Mucosa of rectum (tissue), 2 donors: ENCODE measurements around the gene PPP2R2D.

Experiments used
- H3K27ac ChIP-seq, 2 donors: one replicate each; pipeline ENCODE4 v1.7.0; 2013; ENCODE audit warnings: inconsistent platforms in 2 of 2, low read depth in 2 of 2, low read length in 2 of 2
- H3K27me3 ChIP-seq, 2 donors: one replicate each; pipeline ENCODE4 v1.7.0; 2013; ENCODE audit warnings: low read length in 2 of 2; ENCODE audit not compliant: control insufficient read depth in 2 of 2, insufficient read depth in 2 of 2
- H3K36me3 ChIP-seq, 2 donors: one replicate each; pipeline ENCODE4 v1.7.0; 2013; ENCODE audit warnings: low read length in 2 of 2; ENCODE audit not compliant: control insufficient read depth in 2 of 2, insufficient read depth in 2 of 2
- H3K4me1 ChIP-seq, 2 donors: one replicate each; pipeline ENCODE4 v1.7.0; 2013; ENCODE audit warnings: low read length in 2 of 2, mild to moderate bottlenecking in 1 of 2; ENCODE audit not compliant: control insufficient read depth in 2 of 2, insufficient read depth in 2 of 2
- H3K4me3 ChIP-seq, 2 donors: one replicate each; pipeline ENCODE4 v1.7.0; 2013; ENCODE audit warnings: low read length in 2 of 2
- H3K9ac ChIP-seq, 2 donors: one replicate each; pipeline ENCODE4 v1.7.0; 2013; ENCODE audit warnings: low read length in 2 of 2, low read depth in 1 of 2, mild to moderate bottlenecking in 1 of 2
- H3K9me3 ChIP-seq, 2 donors: one replicate each; pipeline ENCODE4 v1.7.0; 2013; ENCODE audit warnings: low read length in 2 of 2; ENCODE audit not compliant: control insufficient read depth in 2 of 2
- donor health status: healthy.
- donor health status: Normal muscosa, but diverticular disease.

PPP2R2D gene

GRCh38 chr10:132005147-132005546, 104.3 kb downstream of the PPP2R2D start:
- no peak overlapping the region for H3K9ac ChIP-seq
- no peak overlapping the region for H3K27ac ChIP-seq
- no peak overlapping the region for H3K4me3 ChIP-seq
- no peaks in the 10 kb centered on the region for H3K36me3 ChIP-seq
- H3K27me3 ChIP-seq, result no peaks in the 10 kb centered on the region
- H3K9me3 ChIP-seq, result no peaks in the 10 kb centered on the region
- no peaks in the 10 kb centered on the region for H3K4me1 ChIP-seq

- H3K4me1 ChIP-seq, result no peaks in the 10 kb centered on the region
These were observed 106.2 kb downstream of the PPP2R2D start for GRCh38 chr10:132006966-132007365.

GRCh38 chr10:132007681-132008080, 106.9 kb downstream of the PPP2R2D start:
- no peak overlapping the region for H3K9ac ChIP-seq
- H3K4me3 ChIP-seq, result no peak overlapping the region
- no peak overlapping the region for H3K27ac ChIP-seq
- H3K36me3 ChIP-seq, result no peaks in the 10 kb centered on the region
- no peaks in the 10 kb centered on the region for H3K9me3 ChIP-seq
- H3K4me1 ChIP-seq, result no peaks in the 10 kb centered on the region
- no peaks in the 10 kb centered on the region for H3K27me3 ChIP-seq

More at GRCh38 chr10:132006966-132007365, 106.2 kb downstream of the PPP2R2D start:
- no peak overlapping the region for H3K9ac ChIP-seq
- no peaks in the 10 kb centered on the region for H3K9me3 ChIP-seq
- H3K27me3 ChIP-seq, result no peaks in the 10 kb centered on the region
- no peaks in the 10 kb centered on the region for H3K36me3 ChIP-seq
- no peak overlapping the region for H3K4me3 ChIP-seq
- H3K27ac ChIP-seq, result no peak overlapping the region
